ENCODE data around the gene SH3BGRL3. TPM values are rescaled to one million over a fixed set of nuclear protein-coding genes. Genes with fewer than 3 reads are reported as not detected.
A peak's percentile ranks its signal among the peaks of the same experiment; 100 is the strongest.

The SH3BGRL3 gene
- total and polyA plus RNA-seq, 2 of the 13 experiments (the other 11 are each of a cell fraction or from before 2014, with no cell fraction given): 11.4 to 12.2 TPM

- TF ChIP-seq ZFP90 (CRISPR knock-in tag; IDR thresholded peaks at IDR 0.05; ENCODE audit: borderline replicate concordance) (no peak), ZNF10 (CRISPR knock-in tag; IDR thresholded peaks at IDR 0.05; ENCODE audit: borderline replicate concordance, low read depth) (no peak), NFYC (CRISPR knock-in tag; IDR thresholded peaks at IDR 0.05) (peak; percentile 86), TMF1 (CRISPR knock-in tag; IDR thresholded peaks at IDR 0.05; ENCODE audit: low read depth) (no peak), BRF2 (CRISPR knock-in tag; IDR thresholded peaks at IDR 0.05) (no peak), WIZ (CRISPR knock-in tag; IDR thresholded peaks at IDR 0.05) (no peak), NFKBIZ (CRISPR knock-in tag; IDR thresholded peaks at IDR 0.05) (no peak), ATF7-NPFF (CRISPR knock-in tag; IDR thresholded peaks at IDR 0.05; ENCODE audit: low read depth) (no peak), ZNF816 (CRISPR knock-in tag; IDR thresholded peaks at IDR 0.05; ENCODE audit: borderline replicate concordance) (no peak), ARNTL (CRISPR knock-in tag; IDR thresholded peaks at IDR 0.05) (no peak), HNF4G (IDR thresholded peaks at IDR 0.05; ENCODE audit: borderline replicate concordance, low read depth, low read length) (no peak), HNF4G (CRISPR knock-in tag; IDR thresholded peaks at IDR 0.05; ENCODE audit: borderline replicate concordance, low read depth) (no peak), BORCS8-MEF2B (CRISPR knock-in tag; IDR thresholded peaks at IDR 0.05) (peak; percentile 66; the same call in 1 of the 2 replicates), ZNF253 (CRISPR knock-in tag; IDR thresholded peaks at IDR 0.05; ENCODE audit: borderline replicate concordance) (no peak), MLXIP (CRISPR knock-in tag; IDR thresholded peaks at IDR 0.05; ENCODE audit: borderline replicate concordance) (no peak), ZNF20 (CRISPR knock-in tag; IDR thresholded peaks at IDR 0.05) (no peak), ZEB1 (IDR thresholded peaks at IDR 0.05; ENCODE audit: insufficient replicate concordance, low read depth) (no peak)
- TF ChIP-seq, protein P1, sequence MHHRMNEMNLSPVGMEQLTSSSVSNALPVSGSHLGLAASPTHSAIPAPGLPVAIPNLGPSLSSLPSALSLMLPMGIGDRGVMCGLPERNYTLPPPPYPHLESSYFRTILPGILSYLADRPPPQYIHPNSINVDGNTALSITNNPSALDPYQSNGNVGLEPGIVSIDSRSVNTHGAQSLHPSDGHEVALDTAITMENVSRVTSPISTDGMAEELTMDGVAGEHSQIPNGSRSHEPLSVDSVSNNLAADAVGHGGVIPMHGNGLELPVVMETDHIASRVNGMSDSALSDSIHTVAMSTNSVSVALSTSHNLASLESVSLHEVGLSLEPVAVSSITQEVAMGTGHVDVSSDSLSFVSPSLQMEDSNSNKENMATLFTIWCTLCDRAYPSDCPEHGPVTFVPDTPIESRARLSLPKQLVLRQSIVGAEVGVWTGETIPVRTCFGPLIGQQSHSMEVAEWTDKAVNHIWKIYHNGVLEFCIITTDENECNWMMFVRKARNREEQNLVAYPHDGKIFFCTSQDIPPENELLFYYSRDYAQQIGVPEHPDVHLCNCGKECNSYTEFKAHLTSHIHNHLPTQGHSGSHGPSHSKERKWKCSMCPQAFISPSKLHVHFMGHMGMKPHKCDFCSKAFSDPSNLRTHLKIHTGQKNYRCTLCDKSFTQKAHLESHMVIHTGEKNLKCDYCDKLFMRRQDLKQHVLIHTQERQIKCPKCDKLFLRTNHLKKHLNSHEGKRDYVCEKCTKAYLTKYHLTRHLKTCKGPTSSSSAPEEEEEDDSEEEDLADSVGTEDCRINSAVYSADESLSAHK (CRISPR knock-in tag; IDR thresholded peaks at IDR 0.05; ENCODE audit: borderline replicate concordance): no peak
- TF ChIP-seq, protein P2, sequence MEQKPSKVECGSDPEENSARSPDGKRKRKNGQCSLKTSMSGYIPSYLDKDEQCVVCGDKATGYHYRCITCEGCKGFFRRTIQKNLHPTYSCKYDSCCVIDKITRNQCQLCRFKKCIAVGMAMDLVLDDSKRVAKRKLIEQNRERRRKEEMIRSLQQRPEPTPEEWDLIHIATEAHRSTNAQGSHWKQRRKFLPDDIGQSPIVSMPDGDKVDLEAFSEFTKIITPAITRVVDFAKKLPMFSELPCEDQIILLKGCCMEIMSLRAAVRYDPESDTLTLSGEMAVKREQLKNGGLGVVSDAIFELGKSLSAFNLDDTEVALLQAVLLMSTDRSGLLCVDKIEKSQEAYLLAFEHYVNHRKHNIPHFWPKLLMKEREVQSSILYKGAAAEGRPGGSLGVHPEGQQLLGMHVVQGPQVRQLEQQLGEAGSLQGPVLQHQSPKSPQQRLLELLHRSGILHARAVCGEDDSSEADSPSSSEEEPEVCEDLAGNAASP (CRISPR knock-in tag; IDR thresholded peaks at IDR 0.05; ENCODE audit: borderline replicate concordance): no peak
- TF ChIP-seq, protein P3, sequence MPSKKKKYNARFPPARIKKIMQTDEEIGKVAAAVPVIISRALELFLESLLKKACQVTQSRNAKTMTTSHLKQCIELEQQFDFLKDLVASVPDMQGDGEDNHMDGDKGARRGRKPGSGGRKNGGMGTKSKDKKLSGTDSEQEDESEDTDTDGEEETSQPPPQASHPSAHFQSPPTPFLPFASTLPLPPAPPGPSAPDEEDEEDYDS (CRISPR knock-in tag; IDR thresholded peaks at IDR 0.05): peak; percentile 50
Observed at GRCh38 chr1:26306290-26307229, 26.7 kb downstream of the SH3BGRL3 start, which contains the start of gene UBXN11 (continued).
